ENCODE measurements around the gene PPP2R3B. TPM values are rescaled to one million over a fixed set of nuclear protein-coding genes. Genes with fewer than 3 reads are reported as not detected.

The PPP2R3B gene
- total and polyA plus RNA-seq, 3 experiments from 2014 or later, result 10.0 to 23.1 (median 21.2) TPM

DNA sequence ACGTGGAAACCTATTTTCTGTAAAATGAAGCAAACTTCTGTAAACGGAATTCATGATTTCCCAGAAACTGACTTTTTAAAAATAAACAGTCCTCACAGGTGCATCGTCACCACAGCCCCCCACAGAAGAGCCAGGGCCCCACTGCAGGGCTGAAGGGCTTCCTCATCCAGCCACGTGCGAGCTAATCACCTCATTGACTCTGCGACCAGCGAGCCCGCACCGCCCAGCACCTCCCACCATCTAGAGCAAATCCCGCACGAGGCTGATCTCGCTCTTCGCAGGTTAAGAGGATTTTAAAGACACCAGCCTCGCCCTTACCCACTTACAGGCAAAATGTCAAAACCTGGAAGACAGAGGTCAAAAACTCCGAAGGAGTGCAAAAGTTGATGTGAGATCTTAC, 14.8 kb downstream of the PPP2R3B start:
- Mint-ChIP-seq H3K9me3 (no peaks in the 10 kb centered on the region), H3K4me3 (peak overlapping the region in 3 of 7 donors; percentile 8 to 62 (median 46)), H3K27ac (no peak overlapping the region), H3K36me3 (peaks cover 0 to 7% (median 6%) of the 10 kb centered on the region in 3 donors), H3K4me1 (peaks cover 21 to 48% (median 34%) of the 10 kb centered on the region in 3 donors), H3K27me3 (peaks cover 28 to 42% of the 10 kb centered on the region in 2 donors)
- peaks cover 7% of the 10 kb centered on the region for H3K27me3 ChIP-seq (ENCODE audit: insufficient read depth, low read length, poor library complexity, severe bottlenecking)
- ChIA-PET POLR2A (no interaction called here), CTCF (no interaction called here)
- no peaks in the 10 kb centered on the region for H3K9me3 ChIP-seq (ENCODE audit: low read length)
- no peak overlapping the region for H3K4me3 ChIP-seq (ENCODE audit: low read length)
- no peaks in the 10 kb centered on the region for H3K36me3 ChIP-seq (ENCODE audit: insufficient read depth, low read length)
- H3K4me1 ChIP-seq (ENCODE audit: insufficient read depth, low read length), result peaks cover 12% of the 10 kb centered on the region
- no peak for DNase-seq
- no peak overlapping the region for H3K27ac ChIP-seq (ENCODE audit: low read depth, low read length)

DNA sequence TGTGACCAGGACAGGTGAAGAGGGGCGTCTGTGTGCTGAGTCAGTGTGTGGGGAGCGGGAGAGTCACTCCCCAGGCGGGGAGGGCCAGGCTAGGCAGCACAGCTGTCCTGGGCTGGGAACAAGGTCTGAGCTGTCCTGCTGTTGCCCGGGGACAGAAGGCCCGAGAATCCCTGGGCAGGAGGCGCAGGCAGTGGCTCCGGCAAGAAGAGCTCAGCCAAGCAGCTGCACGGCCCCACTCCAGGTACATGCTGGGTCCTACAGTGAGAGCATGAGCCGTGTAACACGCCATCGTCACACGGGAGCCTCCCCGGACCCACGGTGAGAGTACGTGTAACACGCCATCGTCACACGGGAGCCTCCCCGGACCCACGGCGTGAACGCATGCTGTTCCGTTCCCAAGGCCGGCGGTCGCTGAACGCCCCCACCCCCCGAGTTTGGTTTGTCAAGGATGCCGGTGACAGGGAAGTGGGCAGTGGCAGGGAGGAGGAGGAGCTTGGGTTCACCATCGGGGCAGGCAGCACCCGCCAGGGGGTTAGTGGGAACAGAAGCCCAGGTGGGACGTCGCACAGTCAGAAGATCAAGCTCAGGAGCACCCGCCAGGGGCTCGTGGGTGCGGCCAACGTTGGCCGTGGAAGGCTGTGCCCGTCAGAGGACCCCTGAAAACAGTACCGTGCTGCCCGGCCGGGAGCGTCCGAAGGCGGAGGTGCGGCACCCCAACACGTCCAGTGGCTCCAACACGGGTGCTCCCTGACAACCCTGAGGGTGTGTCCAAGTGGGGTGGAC, 15.6 kb downstream of the PPP2R3B start:
- peaks cover 28 to 42% of the 10 kb centered on the region in 2 donors for H3K27me3 Mint-ChIP-seq
- peaks cover 0 to 7% (median 6%) of the 10 kb centered on the region in 3 donors for H3K36me3 Mint-ChIP-seq
- H3K27me3 ChIP-seq (ENCODE audit: insufficient read depth, low read length, poor library complexity, severe bottlenecking), result peaks cover 7% of the 10 kb centered on the region
- H3K9me3 ChIP-seq (ENCODE audit: low read length), result no peaks in the 10 kb centered on the region
- H3K27ac ChIP-seq (ENCODE audit: low read depth, low read length), result no peak overlapping the region
- no peaks in the 10 kb centered on the region for H3K9me3 Mint-ChIP-seq
- ChIA-PET POLR2A (no interaction called here), CTCF (no interaction called here)
- no peak overlapping the region for H3K27ac Mint-ChIP-seq
- H3K4me3 Mint-ChIP-seq, result peak overlapping the region in 2 of 7 donors; percentile 28 to 77
- DNase-seq, result no peak
- no peaks in the 10 kb centered on the region for H3K36me3 ChIP-seq (ENCODE audit: insufficient read depth, low read length)
- H3K4me1 Mint-ChIP-seq, result peaks cover 21 to 48% (median 34%) of the 10 kb centered on the region in 3 donors
- H3K4me3 ChIP-seq (ENCODE audit: low read length), result no peak overlapping the region
- H3K4me1 ChIP-seq (ENCODE audit: insufficient read depth, low read length), result peaks cover 12% of the 10 kb centered on the region

DNA sequence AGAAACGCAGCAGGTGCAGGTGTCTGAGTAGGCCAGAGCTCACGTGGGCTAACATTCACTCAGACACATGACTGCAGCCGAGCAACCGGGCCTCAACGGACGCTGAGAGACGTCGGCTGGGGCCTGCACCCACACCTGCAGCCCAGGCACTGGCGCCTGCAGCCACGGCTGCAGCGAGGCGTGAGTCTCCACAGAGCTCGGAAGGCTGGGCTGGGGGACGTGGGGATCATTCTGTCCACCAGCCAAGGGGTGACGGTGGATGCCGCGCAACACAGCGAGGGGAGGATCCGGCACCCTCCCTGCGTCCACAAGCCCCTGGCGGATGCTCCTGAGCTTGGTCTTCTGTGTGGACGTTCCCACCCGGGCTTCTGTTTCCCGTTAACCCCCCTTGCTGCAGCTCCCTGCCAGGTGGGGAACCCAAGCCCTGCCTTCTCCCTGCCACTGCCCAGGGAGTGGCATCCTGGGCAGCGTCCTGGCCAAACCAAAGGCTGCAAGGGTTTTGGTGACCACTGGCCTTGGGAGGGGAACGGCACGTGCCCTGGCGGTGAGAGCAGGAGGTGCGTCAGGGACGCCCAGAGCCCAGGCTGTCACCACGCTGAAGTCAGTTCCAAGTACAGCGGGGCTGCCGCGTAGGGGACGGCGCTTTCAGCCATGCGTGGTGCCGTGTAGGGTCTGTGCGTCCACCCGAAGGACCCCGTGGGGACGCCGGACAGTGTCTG, 16.3 kb downstream of the PPP2R3B start:
- Mint-ChIP-seq H3K27me3 (peaks cover 25 to 34% of the 10 kb centered on the region in 2 donors), H3K9me3 (no peaks in the 10 kb centered on the region), H3K36me3 (peaks cover 0 to 7% (median 6%) of the 10 kb centered on the region in 3 donors), H3K4me3 (no peak overlapping the region), H3K27ac (no peak overlapping the region), H3K4me1 (peaks cover 17 to 44% (median 30%) of the 10 kb centered on the region in 3 donors)
- DNase-seq, result no peak
- Histone ChIP-seq H3K4me3 (ENCODE audit: low read length) (no peak overlapping the region), H3K36me3 (ENCODE audit: insufficient read depth, low read length) (no peaks in the 10 kb centered on the region), H3K27ac (ENCODE audit: low read depth, low read length) (no peak overlapping the region), H3K9me3 (ENCODE audit: low read length) (no peaks in the 10 kb centered on the region), H3K4me1 (ENCODE audit: insufficient read depth, low read length) (peaks cover 12% of the 10 kb centered on the region), H3K27me3 (ENCODE audit: insufficient read depth, low read length, poor library complexity, severe bottlenecking) (peaks cover 7% of the 10 kb centered on the region)
- ChIA-PET POLR2A (no interaction called here), CTCF (no interaction called here)

DNA sequence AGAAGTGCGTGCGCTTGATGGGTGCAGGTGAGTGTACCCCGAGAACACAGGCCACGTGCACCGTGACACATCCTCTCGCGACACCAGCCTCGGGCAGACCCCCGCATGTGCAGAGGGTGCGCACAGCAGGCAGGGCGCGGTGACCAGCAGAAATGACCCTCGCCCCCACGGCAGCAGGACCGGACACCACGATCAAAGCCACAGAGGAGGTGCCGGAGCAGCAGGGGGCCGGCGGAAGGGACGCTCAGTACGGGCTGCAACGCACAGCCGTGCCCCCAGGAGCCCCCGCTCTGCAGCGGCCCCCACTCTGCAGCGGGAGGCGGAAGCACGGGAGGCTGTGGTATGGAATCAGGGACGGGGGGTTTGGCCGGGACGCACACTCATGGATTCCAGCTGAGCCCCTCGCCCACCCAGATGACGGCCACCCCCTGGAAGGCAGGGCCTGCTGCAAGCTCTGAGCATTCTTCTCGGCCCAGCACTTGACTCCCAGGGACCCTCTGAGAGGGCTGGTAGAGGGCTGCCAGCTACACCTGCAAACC, 17.1 kb downstream of the PPP2R3B start:
- H3K4me1 Mint-ChIP-seq, result peaks cover 12 to 36% (median 23%) of the 10 kb centered on the region in 3 donors
- POLR2A ChIA-PET, result no interaction called here
- CTCF ChIA-PET, result no interaction called here
- Histone ChIP-seq H3K9me3 (ENCODE audit: low read length) (no peaks in the 10 kb centered on the region), H3K36me3 (ENCODE audit: insufficient read depth, low read length) (no peaks in the 10 kb centered on the region), H3K4me3 (ENCODE audit: low read length) (no peak overlapping the region), H3K27me3 (ENCODE audit: insufficient read depth, low read length, poor library complexity, severe bottlenecking) (peaks cover 3% of the 10 kb centered on the region), H3K27ac (ENCODE audit: low read depth, low read length) (no peak overlapping the region), H3K4me1 (ENCODE audit: insufficient read depth, low read length) (peaks cover 6% of the 10 kb centered on the region)
- no peak overlapping the region for H3K4me3 Mint-ChIP-seq
- H3K27ac Mint-ChIP-seq, result no peak overlapping the region
- peaks cover 17 to 27% of the 10 kb centered on the region in 2 donors for H3K27me3 Mint-ChIP-seq
- peaks cover 0 to 7% (median 6%) of the 10 kb centered on the region in 3 donors for H3K36me3 Mint-ChIP-seq
- H3K9me3 Mint-ChIP-seq, result no peaks in the 10 kb centered on the region
- no peak for DNase-seq

DNA sequence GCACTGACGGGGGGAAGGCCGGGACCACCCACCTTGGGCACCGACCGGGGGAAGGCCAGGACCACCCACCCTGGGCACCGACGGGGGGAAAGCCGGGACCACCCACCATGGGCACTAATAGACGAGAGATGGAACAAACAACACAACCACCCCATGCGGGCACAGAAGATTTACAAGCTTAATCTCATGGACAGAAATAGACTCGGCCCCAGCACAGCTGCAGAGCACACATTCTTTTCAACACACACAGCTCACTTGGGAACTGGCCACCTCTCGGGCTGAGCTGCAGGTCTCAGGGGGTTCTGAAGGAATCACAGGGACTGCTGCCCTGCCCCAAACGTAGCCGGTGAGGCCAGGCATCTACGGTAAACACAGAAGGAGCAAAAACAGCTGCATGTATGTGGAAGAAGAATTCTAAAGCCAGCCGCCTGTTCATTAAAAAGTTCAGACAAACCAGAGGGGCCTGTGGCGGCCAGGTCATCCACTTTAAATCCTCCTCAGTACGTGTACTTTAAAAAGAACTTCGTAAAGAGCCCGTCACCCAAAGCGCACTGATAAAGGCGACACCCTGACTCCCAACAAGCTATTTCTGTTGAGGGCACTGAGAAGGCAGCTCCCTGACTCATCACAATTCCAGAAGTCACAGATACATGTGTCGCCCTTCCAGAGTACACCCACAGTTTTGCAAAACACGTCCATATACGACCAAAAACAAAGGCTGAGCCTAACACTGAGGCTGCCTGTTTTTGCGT, 17.7 kb downstream of the PPP2R3B start:
- H3K4me3 ChIP-seq (ENCODE audit: low read length), result no peak overlapping the region
- peaks cover 13 to 20% of the 10 kb centered on the region in 2 donors for H3K27me3 Mint-ChIP-seq
- H3K4me1 ChIP-seq (ENCODE audit: insufficient read depth, low read length), result no peaks in the 10 kb centered on the region
- no peak overlapping the region for H3K4me3 Mint-ChIP-seq
- no peak for DNase-seq
- ChIA-PET POLR2A (no interaction called here), CTCF (no interaction called here)
- H3K9me3 Mint-ChIP-seq, result no peaks in the 10 kb centered on the region
- H3K36me3 ChIP-seq (ENCODE audit: insufficient read depth, low read length), result no peaks in the 10 kb centered on the region
- H3K36me3 Mint-ChIP-seq, result peaks cover 0 to 7% (median 6%) of the 10 kb centered on the region in 3 donors
- H3K4me1 Mint-ChIP-seq, result peaks cover 7 to 30% (median 18%) of the 10 kb centered on the region in 3 donors
- no peaks in the 10 kb centered on the region for H3K27me3 ChIP-seq (ENCODE audit: insufficient read depth, low read length, poor library complexity, severe bottlenecking)
- H3K9me3 ChIP-seq (ENCODE audit: low read length), result no peaks in the 10 kb centered on the region
- H3K27ac ChIP-seq (ENCODE audit: low read depth, low read length), result no peak overlapping the region
- H3K27ac Mint-ChIP-seq, result peak overlapping the region in 1 of 8 donors; percentile 42

DNA sequence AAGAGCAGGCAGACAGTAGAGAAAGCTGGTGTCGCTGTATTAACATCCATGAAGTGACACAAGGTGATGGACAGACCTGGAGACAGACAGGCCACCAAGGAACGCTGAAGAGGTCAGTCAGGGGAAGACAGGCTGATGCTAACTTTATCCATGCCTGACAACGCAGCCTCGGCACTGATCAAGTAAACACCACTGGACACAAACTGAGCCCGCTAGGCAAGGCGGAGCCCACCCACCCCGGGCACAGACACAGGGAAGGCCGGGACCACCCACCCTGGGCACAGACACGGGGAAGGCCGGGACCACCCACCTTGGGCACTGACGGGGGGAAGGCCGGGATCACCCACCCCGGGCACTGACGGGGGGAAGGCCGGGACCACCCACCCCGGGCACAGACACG, 18.8 kb downstream of the PPP2R3B start:
- Mint-ChIP-seq H3K36me3 (peaks cover 0 to 11% (median 7%) of the 10 kb centered on the region in 3 donors), H3K27me3 (peaks cover 10 to 15% of the 10 kb centered on the region in 2 donors), H3K9me3 (no peaks in the 10 kb centered on the region), H3K27ac (no peak overlapping the region), H3K4me1 (peaks cover 7 to 24% (median 18%) of the 10 kb centered on the region in 3 donors), H3K4me3 (peak overlapping the region in 1 of 7 donors; percentile 27)
- Histone ChIP-seq H3K9me3 (ENCODE audit: low read length) (no peaks in the 10 kb centered on the region), H3K4me3 (ENCODE audit: low read length) (no peak overlapping the region), H3K27ac (ENCODE audit: low read depth, low read length) (no peak overlapping the region), H3K36me3 (ENCODE audit: insufficient read depth, low read length) (no peaks in the 10 kb centered on the region), H3K27me3 (ENCODE audit: insufficient read depth, low read length, poor library complexity, severe bottlenecking) (no peaks in the 10 kb centered on the region), H3K4me1 (ENCODE audit: insufficient read depth, low read length) (no peaks in the 10 kb centered on the region)
- no peak for DNase-seq
- CTCF ChIA-PET, result no interaction called here
- POLR2A ChIA-PET, result no interaction called here

DNA sequence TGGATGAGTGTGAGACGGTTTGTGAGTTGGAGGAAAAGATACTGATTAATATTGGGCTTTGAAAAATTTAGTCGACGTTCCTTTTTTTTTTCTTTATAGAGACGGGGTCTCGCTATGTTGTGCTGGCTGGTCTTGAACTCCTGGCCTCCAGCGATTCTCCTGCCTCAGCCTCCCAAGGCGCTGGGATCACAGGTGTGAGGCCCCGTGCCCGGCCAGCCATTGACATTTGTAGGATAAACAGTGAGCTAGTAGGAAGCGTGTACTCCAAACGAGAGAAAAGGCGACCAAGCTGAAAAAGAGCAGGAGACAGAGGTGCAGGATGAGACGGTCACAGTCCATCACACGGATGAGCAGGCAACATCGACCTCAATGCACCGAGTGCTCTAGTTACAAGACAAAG, 19.4 kb downstream of the PPP2R3B start:
- Histone ChIP-seq H3K27ac (ENCODE audit: low read depth, low read length) (no peak overlapping the region), H3K4me1 (ENCODE audit: insufficient read depth, low read length) (no peaks in the 10 kb centered on the region), H3K27me3 (ENCODE audit: insufficient read depth, low read length, poor library complexity, severe bottlenecking) (no peaks in the 10 kb centered on the region), H3K36me3 (ENCODE audit: insufficient read depth, low read length) (no peaks in the 10 kb centered on the region), H3K9me3 (ENCODE audit: low read length) (no peaks in the 10 kb centered on the region), H3K4me3 (ENCODE audit: low read length) (no peak overlapping the region)
- CTCF ChIA-PET, result no interaction called here
- POLR2A ChIA-PET, result no interaction called here
- peaks cover 0 to 2% (median 0%) of the 10 kb centered on the region in 5 donors for H3K9me3 Mint-ChIP-seq
- peaks cover 1 to 12% (median 7%) of the 10 kb centered on the region in 3 donors for H3K36me3 Mint-ChIP-seq
- H3K4me1 Mint-ChIP-seq, result peaks cover 5 to 20% (median 15%) of the 10 kb centered on the region in 3 donors
- H3K27ac Mint-ChIP-seq, result peak overlapping the region in 1 of 8 donors; percentile 16
- H3K27me3 Mint-ChIP-seq, result peaks cover 7 to 9% of the 10 kb centered on the region in 2 donors
- no peak for DNase-seq
- no peak overlapping the region for H3K4me3 Mint-ChIP-seq

All from CD8-positive, alpha-beta memory T cell (primary cell).